Activated naive CD4-positive, alpha-beta T cell (primary cell): Measurements from ENCODE around the gene TSPEAR.
A peak's percentile ranks its signal among the peaks of the same experiment; 100 is the strongest.
"Not testable (repeated sequence)": the region's sequence is repeated elsewhere in the genome, so short reads cannot be mapped to it uniquely, and the experiment has no call there.

Source experiments
- DNase-seq, 4 experiments: peaks; one replicate each; lab custom pipeline; 2025; lab: John Stamatoyannopoulos, UW

TSPEAR gene

DNA sequence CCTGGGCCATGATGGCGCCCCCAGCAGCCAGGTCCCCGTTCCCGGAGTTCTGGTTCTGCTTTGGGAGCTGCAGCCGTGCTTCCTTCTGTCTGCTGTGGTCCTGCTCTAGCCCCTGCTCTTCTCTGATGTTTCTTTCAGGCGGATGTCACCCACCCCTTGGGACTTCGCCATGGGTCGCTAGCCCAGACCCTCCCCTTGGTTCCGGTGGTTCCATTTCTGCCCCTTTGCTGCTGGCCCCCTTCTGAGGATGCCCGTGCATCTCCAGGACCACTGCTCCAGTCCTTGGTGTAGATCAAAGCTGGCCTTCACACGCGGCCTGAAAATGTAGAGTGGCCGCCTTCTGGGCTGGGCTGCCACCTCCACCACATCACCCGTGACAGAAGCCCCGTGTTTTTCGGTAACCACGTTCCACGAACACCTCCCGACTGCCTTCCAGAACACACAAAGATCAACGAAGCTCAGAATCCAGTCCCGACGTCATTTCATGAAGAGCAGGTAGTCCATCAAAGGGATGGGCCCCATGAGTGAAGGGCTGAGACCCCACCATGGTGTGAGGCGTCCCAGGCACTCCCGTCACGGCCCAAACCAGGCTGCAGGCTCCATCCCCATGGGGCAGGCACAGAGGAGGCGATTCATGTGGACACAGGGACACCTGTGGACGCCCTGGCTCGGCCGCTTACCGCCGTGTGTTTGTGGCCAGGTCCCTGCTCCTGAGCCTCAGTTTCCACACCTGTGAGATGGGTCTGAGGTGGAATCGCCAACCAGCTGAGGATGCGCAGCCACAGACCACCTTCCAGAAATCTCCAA is 195.8 kb downstream of the TSPEAR start:
- DNase-seq, result no peak

DNA sequence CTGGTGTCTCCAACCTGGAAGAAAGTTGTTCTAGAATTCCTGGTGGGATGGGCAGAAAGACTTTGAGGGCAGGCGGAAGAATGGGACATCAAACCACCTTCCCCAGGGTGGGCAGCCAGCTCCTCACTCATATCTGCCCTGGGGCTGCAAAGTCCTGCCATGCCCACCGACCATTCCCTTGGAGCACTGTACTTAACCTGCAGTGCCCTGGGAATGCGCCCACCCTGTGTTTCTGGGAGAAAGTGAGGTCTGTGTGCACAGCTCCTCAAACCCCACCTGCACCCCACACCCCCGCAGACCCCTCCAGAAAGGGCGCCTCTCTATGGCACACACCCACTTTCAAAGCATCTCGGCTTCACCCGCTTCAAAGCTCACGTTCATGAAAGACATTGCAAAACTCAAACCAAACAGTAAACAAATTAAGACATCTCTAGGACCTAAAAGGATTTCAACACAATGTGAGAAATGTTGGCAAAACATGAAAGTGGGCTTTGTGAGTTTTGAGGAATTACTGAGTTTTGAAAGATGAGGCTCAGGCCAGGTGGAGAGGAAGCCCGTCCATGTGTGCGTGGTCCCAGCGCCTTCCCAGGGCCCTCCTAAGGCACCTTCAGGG is 196.5 kb downstream of the TSPEAR start:
- DNase-seq, result no peak

DNA sequence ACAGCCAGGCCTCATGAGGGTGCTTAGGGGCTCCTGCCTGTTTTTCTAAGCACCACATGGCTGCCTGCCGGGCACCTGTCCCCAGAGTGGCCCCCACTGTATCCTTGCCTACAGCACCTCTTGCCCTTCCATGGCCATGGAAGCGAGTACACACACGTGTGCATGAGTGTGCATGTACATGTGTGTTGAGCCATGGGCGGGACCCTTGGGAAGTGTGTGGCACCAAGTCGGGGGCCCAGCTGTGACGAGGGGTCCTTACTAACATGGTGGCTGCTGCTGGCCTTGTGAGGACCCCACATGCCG is 197.2 kb downstream of the TSPEAR start:
- no peak for DNase-seq

DNA sequence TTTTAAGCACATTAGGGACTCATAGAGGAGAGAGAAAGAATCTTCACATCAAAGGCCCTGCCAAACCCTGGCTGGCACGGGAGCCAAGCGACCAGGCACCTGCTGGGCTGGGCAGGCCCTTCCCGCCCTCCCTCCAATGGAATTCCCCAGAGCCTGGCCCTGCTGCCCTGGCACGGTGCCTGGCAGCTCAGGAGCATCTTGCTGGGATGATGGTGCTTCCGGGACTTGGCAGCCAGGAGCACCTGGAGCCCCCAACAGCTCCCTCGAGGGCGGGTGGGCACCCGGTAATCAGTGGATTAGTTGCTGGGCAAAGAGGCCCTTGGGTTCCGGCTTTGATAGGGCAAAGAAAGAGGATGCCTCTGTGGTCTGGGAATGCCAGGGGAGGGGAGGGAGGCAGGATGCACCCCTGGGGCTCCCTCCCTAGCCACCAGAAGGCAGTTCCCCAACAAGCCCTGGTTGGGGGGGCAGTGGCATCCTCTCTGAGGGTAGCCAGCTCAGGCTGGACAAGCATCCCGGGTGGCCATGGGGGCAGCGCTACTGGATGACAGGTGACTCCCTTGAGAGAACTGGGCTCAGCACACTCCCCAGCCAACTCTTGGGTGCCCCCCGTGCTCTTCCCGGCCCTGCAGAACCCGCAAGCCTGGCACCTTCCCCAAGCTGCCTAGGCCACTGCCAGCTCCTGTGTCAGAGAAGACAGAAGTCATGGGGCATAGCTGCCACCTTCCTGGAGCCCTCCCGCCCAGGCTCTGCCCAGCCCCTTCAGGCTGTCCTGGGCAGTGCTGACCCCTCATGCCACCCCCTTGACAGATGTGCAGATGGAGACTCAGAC is 197.8 kb downstream of the TSPEAR start:
- DNase-seq, result no peak

DNA sequence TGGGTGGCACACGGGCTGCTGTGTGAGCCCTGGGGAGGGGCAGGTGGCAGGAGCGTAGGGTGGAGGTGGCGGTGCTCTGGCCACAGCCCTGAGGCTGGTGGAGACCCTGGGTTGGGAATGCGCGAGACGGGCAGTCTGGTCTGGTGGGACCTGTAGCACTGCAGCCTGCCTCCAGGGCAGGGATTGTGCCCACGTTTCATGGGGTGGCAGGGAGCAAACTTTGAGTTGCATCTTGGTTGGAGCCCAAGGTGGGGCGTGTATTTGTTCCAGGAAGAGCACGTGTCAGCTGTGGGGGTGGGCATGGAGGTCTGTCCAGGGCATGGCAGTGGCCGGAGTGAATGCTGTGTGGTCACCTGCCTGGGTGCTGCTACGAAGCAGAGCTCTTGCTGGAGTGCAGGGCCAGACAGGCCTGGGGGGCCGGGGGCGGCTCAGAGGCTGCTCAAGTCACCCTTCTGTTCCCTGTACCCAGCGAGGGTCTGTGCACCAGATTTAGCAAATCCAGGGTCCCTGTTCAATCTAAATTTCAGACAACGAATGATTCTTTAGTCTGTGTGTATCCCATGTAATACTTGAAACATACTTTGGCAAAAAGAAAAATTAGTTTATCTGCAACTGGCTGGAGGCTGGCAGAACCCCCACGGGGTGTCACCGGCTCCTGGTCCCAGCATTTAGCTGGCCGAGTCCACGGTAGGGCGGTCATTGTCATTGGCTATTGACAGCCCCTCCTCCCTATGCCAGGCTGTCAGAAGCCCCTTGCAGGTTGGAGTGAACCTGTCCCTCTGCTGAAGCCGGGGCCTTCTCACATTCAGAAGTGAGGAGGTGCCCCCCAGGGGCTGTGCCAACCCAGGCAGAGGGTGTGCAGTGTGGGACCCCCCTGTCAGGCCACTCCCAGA is 198.6 kb downstream of the TSPEAR start:
- DNase-seq, result no peak

DNA sequence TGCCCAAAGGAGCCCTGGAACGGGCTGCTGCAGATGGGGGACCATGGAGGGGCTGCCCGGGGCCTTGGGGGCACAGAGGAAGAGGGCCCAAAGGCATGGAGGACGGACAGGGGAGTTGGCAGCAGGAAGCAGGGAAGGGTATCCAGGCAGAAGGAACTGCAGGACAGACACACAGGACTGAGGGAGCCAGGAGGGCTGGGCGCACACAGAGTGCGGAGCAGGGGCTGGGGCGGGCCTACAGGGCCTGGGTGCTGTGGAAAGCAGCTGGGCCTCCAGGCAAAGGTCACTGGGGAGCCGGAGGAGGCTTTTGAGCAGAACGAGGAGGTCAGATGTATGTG is 199.5 kb downstream of the TSPEAR start:
- no peak for DNase-seq

DNA sequence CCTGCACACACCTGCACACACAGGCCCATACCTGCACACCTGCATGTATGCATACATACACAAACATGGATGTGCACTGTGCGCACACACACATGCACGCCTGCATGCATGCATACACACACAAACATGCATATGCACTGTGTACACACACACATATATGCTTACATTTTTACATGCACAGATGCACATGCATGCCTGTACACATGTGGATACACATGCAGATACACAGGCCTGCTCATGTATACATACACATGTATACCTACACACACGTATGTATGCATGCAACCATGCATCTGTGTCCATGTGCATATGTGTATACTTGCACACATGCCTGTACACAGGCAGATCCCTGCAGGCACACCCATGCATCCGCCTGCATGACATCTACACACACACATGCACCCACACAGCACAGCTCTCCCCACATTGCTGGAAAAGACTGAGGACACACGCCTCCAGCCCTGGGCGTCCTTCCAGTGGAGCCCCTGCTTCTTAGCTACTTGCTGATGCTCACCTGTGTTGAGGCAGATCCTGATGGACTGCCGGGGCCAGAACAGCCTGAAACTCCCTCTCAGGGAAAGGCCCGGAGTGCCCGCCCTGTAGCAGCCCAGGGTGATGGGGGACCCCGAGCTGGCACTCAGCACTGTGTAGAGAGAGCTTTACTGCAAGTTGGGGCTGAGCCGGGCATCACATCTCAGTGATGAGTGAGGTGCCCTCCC is 200.0 kb downstream of the TSPEAR start:
- DNase-seq, result no peak

DNA sequence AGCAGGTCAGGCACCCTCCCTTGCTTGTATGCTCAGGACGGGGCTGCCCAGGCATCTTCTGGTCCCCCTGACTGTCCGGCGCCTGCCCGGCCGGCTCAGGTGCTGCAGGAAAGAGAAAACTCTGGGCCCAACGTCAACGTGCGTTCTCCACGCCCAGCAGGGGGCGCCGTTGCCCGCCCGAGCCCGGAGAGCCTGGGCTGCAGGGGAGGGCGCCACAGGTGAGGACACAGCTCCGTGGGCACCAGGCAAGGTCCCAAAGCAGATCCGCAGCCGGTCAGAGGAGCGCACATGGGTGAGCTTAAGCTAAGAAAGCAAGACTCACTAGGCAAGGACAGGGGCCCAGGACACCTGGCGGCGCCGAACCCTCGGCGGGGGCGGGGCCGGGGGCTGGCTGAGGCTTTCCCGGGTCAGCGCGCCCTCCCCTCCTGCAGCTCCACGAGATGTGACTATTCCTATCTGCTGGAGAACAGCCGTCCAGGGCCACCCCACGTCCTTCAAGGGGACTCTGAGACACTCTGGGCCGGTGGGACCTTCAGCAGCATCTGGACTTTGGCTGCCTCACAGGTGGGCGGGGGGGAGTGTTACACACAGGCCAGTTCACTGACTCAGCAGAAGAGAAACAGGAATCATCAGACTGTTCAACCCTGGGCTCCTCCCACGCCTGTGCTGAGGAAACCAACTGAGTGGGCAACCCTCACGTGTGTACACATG is 200.7 kb downstream of the TSPEAR start:
- DNase-seq, result peak; percentile 52 to 87 (median 72)

DNA sequence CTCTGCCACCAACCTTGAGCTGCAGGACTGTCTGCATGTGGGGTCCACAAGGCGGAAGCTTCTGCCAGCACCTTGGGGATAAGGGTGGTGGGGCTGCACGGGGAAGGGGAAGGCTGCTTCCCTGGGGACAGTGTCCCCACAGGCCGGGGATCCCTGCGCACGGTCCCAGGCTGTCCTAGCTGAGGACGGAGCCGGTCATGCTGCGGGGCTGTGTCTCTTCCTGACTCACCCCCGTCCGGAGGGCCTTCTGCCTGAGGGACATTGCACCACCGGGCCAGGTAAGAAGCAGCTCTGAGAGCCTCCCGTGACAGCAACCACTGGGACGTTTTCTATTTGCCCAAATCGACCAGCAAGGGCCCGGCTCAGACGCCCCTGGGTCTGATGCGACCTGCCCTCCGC is 201.3 kb downstream of the TSPEAR start:
- DNase-seq, result no peak

DNA sequence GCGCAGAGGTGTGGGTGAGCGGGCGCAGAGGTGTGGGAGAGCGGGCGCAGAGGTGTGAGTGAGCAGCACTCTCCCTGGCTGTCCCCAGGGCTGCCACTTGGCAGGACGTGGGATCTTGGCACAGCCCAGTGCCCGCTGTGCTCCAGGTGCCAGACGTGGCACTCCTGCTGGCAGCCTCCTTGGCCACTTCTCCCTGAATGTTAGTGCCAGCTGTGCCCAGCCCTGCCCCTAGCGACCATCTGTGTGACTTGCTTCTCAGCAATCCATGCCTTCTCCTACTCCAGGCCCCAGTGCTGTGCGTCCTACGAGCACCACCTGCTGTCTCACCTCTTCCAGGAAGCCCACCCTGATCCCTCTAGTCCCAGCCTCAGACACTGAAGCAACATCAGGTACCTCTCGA is 201.8 kb downstream of the TSPEAR start:
- DNase-seq, result no peak

DNA sequence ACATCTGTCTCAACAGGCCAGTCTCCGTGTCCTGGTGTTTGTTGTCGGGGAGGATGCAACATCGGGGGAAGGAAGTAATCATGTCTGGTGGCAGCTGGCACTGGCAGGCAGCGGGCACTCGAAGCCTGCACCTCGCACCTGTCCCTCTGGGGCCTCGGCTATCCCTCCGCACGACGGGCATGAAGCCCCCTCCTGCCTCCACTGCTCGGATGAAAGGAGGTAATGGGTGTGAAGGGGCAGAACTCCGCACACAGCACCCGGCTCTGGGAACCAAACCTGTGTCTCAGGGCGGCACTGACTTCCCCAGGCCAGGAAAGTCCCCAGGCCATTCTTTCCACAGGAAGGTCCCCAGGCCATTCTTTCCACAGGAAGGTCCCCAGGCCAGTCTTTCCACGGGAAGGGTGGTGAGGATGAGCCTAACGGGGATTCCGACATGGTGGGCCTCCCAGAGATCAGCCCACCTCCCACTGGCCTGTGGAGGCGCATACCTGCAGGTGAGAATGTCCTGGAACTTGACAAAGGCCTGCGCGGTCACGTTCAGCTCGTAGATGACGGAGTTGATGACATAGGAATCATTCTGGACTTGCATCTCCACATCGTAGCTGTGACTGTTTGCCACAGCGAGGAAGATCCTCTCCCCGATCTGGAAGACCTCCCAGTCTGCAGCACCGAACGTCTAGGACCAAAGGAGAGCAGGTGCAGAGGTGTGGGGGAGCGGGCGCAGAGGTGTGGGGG is 202.5 kb downstream of the TSPEAR start:
- DNase-seq, result no peak

DNA sequence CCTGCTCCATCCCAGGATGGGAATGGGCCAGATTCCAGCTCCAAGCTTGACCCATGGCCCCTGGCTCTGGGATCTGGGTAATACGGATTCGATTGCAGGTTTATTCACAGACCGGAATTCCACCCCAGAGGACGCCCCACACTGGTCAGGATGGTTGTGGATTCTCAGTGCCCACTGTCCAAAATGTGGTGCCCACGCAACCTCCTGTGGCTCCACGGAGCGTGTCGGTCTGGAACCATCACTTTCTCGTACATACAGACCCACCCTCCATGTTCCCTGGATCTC is 203.0 kb downstream of the TSPEAR start:
- no peak for DNase-seq

DNA sequence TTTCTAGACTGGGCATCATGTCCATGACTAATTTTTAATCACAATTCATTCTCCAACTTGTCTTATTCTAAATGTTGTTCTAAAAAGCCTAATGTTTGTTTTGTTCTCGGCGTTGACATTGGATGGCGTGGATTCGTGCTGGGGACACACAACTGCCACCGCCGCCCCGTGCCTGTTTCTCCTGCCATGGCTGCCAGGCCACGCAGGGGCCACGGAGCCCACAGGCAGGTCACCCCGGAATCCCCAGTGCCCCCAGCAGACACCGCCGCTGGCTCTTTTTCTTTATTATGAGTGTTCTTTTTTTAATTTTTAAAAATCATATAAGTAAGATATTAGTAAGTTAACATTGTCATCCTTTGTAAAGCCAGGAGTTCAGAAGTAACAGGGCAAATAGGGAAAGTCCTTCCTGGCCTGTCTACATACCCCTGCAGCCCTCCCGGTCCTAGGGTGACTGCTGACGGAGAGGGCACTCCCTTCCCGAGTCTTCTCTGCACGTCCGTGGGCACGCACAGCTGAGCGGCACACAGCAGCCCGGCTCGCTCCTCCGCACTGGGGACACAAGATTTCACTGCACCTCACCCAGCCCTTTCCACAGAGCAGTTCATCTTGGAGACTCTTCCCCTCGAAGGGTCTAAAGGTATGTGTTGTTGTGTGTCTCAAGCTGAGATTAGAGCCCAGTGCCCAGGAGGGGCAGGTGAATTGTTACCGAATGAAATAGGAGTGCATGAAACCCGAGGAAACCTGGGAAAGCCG is 203.5 kb downstream of the TSPEAR start:
- no peak for DNase-seq

DNA sequence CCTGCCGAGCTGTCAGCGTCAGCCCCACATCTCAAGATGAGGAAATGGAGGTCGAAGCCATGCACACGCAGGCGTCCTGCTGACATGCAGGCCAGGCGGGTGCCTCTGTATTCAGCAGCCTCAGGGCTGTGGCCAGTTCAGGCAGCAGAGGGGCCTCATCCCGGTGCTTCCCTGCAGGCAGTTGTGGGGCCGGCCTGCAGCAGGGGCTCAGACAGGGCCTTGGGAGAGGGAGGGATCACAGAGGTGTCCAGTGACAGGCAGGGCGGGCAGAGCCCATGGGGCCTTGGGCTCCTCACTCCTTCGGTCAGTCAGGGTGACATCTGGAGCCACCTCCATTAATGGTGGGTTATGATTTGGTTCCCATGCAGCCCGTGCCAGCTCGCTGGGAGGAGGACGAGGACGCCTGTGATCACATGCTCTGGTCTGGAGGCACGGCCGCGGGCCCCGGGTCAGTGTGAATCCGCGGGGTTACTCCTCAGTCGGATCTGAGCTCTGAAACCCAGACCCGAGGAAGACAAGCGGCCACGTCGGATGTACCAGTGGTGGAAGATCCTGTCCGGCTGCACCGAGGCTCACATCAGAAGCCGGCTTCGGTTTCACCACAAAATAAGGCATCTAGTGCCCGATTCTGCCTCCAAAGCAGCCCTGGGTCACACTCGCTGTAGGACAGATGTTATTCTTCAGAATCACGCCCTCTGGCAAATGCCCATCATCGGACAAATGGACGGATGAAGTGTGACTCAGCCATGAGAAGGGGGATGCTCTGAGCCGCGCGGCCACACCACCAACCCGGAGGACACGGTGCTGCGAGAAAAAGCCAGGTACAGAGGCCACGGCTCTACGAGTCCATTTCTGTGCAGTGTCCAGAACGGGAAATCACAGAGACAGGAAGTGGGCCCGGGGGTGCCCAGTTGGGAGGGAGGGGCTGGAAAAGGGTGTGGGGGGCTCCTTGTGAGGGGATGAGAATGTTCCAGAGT is 204.8 kb downstream of the TSPEAR start:
- DNase-seq, result no peak

DNA sequence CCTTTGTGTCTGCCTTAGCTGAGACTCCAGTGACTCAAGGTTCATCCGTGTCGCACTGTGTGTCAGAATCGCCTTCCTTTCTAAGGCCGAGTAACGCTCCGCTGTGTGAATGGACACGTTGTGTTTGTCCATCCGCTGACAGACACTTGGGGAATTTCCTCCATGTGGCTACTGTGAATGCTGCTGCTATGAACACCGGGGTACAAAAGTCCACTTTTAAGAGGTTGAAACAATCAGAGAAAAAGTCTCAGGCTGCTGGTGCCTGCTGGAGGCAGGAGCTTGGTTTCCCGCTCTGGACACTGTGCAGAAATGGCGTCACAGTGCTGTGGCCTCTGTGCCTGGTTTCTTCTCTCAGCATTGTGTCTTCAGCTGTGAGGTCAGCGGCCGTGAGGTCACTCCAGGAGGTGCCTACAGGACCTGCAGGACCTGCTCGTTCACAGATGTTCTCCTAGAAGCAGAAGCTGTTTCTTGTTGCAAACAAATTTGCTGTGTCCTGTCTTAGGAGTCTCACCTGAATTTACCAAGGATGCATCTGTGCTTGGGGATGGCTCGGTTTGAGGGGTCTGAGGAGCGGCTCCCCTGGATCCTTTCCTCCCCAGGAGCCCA is 205.6 kb downstream of the TSPEAR start:
- DNase-seq, result no peak

DNA sequence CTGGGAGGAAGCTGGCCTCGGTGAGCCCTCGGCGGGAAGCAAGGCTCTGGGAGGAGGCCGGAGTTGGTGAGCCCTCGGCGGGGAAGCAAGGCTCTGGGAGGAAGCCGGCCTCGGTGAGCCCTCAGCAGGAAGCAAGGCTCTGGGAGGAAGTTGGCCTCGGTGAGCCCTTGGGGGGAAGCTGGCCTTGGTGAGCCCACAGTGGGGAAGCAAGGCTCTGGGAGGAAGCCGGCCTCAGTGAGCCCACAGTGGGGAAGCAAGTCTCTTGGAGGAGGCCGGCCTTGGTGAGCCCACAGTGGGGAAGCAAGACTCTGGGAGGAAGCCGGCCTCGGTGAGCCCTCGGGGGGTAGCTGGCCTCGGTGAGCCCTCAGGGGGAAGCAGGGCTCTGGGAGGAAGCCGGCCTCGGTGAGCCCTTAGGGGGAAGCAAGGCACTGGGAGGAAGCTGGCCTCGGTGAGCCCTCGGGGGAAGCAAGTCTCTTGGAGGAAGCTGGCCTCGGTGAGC is 207.4 kb downstream of the TSPEAR start:
- no peak for DNase-seq

DNA sequence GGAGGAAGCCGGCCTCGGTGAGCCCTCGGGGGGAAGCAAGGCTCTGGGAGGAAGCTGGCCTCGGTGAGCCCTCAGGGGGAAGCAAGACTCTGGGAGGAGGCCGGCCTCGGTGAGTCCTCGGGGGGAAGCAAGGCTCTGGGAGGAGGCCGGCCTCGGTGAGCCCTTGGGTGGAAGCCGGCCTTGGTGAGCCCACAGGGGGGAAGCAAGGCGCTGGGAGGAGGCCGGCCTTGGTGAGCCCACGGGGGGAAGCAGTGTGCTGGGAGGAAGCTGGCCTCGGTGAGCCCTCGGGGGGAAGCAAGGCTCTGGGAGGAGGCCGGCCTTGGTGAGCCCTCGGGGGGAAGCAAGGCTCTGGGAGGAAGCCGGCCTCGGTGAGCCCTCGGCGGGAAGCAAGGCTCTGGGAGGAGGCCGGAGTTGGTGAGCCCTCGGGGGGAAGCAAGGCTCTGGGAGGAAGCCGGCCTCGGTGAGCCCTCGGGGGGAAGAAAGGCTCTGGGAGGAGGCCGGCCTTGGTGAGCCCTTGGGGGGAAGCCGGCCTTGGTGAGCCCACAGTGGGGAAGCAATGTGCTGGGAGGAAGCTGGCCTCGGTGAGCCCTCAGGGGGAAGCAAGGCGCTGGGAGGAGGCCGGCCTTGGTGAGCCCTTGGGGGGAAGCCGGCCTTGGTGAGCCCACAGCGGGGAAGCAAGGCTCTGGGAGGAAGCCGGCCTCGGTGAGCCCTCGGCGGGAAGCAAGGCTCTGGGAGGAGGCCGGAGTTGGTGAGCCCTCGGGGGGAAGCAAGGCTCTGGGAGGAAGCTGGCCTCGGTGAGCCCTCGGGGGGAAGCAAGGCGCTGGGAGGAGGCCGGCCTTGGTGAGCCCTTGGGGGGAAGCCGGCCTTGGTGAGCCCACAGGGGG is 208.1 kb downstream of the TSPEAR start:
- DNase-seq, result not testable (repeated sequence)
